Prostate gland (tissue), 2 donors: ENCODE data around the gene ZNF226.

Source experiments
- CTCF ChIP-seq, 4 experiments: fragments of 200-600 bp in 2 of 4; fragments of 450-650 bp in 2 of 4; sonication (generic) in 2 of 4; IDR thresholded peaks; 1 replicate in 3 of 4; 2 replicates in 1 of 4; pipeline ENCODE4 v1.5.1; 2016 to 2019; ENCODE audit warnings: antibody characterized with exemption in 4 of 4, mild to moderate bottlenecking in 2 of 4, moderate library complexity in 2 of 4
- POLR2A ChIP-seq: fragments of 450-650 bp; IDR thresholded peaks from one replicate; pipeline ENCODE4 v1.6.1; 2016; ENCODE audit warnings: antibody characterized with exemption, mild to moderate bottlenecking

- TF ChIP-seq POLR2A (no peak), CTCF (IDR thresholded peaks at IDR 0.05) (no peak)
Observed at GRCh38 chr19:44212866-44213346, 48.0 kb downstream of the ZNF226 start.
